ENCODE measurements around the gene GPR84. TPM values are rescaled to one million over a fixed set of nuclear protein-coding genes. Genes with fewer than 3 reads are reported as not detected.

Gene GPR84
- total RNA-seq, 1 donor from 2014 or later = not detected

- no peak overlapping the region for H3K4me3 ChIP-seq (ENCODE audit: low read depth, low read length)
- no peaks in the 10 kb centered on the region for H3K27me3 ChIP-seq (ENCODE audit: control insufficient read depth, insufficient read depth, low read length)
- no peak for DNase-seq (ENCODE audit: low read depth)
- TF ChIP-seq CTCF (IDR thresholded peaks at IDR 0.05; ENCODE audit: insufficient read depth, low read length, poor library complexity, severe bottlenecking) = no peak
- no peaks in the 10 kb centered on the region for H3K36me3 ChIP-seq (ENCODE audit: control insufficient read depth, insufficient read depth, low read length)
These were observed 1.2 kb downstream of the GPR84 start for GRCh38 chr12:54363047-54363446.

GRCh38 chr12:54360717-54361456, 3.4 kb downstream of the GPR84 start:
- no peaks in the 10 kb centered on the region for H3K36me3 ChIP-seq (ENCODE audit: control insufficient read depth, insufficient read depth, low read length)
- DNase-seq (ENCODE audit: low read depth) = peak; percentile 48
- H3K4me3 ChIP-seq (ENCODE audit: low read depth, low read length) = no peak overlapping the region
- H3K27me3 ChIP-seq (ENCODE audit: control insufficient read depth, insufficient read depth, low read length) = no peaks in the 10 kb centered on the region
- TF ChIP-seq CTCF (IDR thresholded peaks at IDR 0.05; ENCODE audit: insufficient read depth, low read length, poor library complexity, severe bottlenecking) = peak; percentile 92

GRCh38 chr12:54359762-54360351, 4.4 kb downstream of the GPR84 start:
- H3K36me3 ChIP-seq (ENCODE audit: control insufficient read depth, insufficient read depth, low read length) = no peaks in the 10 kb centered on the region
- DNase-seq (ENCODE audit: low read depth) = no peak
- TF ChIP-seq CTCF (IDR thresholded peaks at IDR 0.05; ENCODE audit: insufficient read depth, low read length, poor library complexity, severe bottlenecking) = no peak
- H3K4me3 ChIP-seq (ENCODE audit: low read depth, low read length) = peak overlapping the region; percentile 36
- H3K27me3 ChIP-seq (ENCODE audit: control insufficient read depth, insufficient read depth, low read length) = no peaks in the 10 kb centered on the region

DNA sequence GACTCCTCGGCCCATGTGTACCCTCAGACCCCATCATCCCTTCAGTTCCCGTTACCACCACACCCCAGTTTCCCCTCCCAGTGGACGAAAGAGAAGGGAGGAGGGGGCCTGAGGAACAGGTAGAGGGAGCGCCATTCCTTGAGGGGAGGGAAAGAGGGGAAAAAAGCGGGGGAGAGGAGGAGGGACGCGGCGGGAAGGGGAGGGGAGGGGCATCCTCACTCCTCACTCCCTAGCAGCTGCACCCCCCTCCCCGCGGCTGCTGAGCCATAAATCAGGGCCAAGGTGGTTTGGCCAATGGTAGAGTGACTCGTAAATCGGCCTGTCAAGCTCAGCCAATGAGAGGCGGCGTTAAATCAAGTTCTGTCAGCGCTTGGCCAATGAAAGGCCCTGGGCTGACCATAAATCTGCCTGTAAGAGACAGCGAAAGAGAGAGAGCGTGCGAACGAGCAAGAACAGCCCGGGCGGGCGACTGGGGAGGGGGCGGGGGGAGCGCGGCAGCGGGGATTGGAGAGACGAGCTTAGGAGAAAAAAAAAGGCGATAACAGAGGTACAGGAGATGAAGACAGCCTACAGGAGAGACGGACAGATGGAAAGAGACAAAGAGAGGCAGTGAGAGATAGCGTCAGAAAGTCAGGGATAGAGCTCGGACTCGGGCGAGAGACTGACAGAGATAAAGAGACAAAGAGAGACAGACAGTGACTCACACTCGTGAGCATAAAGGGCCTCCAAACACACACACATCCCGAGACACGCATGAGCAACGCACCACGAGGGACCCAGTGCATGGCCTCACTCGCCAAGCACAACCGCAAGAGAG, 5.1 kb downstream of the GPR84 start:
- TF ChIP-seq CTCF (IDR thresholded peaks at IDR 0.05; ENCODE audit: insufficient read depth, low read length, poor library complexity, severe bottlenecking) = no peak
- no peaks in the 10 kb centered on the region for H3K27me3 ChIP-seq (ENCODE audit: control insufficient read depth, insufficient read depth, low read length)
- H3K4me3 ChIP-seq (ENCODE audit: low read depth, low read length) = peak overlapping the region; percentile 44
- peak; percentile 99 for DNase-seq (ENCODE audit: low read depth)
- H3K36me3 ChIP-seq (ENCODE audit: control insufficient read depth, insufficient read depth, low read length) = no peaks in the 10 kb centered on the region

DNA sequence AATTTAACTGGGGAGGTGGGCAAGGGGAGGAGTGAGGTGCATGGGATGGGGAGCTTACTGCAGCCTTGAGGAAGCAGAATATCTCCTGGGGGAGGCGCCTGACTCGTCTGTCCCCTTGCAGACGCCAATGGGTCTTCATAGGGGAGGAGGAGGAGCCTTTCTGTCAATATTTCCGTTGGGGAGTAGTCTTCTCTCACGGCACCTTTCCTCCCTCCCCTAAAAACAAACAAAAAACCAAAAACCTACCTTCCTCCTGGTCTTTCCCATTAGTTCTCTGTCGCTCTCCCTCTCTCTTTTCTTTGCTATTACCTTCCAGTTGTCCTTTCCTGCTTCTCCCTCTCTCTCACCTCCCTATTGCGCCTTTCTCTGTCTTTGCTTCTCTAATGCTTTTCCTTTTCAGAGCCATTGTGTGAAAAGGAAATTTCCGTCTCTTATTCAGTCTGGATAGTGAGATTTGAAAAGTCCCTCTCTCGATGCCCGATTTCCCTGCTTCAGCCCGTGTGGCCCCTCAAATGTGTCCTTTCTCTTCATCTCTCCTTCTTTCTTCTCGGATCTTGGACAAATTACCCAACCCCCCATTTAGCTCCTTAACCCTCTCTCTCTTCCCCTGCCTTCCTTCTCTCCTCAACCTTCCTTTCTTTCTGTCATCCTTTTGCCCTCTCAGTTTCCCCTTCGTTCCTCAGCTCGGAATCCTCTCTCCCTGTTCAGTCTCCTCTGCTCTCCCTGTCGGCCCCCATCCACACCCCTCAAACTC, 5.9 kb downstream of the GPR84 start:
- TF ChIP-seq CTCF (IDR thresholded peaks at IDR 0.05; ENCODE audit: insufficient read depth, low read length, poor library complexity, severe bottlenecking) = no peak
- no peaks in the 10 kb centered on the region for H3K27me3 ChIP-seq (ENCODE audit: control insufficient read depth, insufficient read depth, low read length)
- H3K4me3 ChIP-seq (ENCODE audit: low read depth, low read length) = peak overlapping the region; percentile 44
- no peaks in the 10 kb centered on the region for H3K36me3 ChIP-seq (ENCODE audit: control insufficient read depth, insufficient read depth, low read length)
- DNase-seq (ENCODE audit: low read depth) = no peak

Measured in kidney epithelial cell (primary cell).